Ishikawa (cell line): Measurements from ENCODE around the gene TAS2R41.

Experiments used
- CEBPB ChIP-seq: IDR thresholded peaks from 2 replicates; pipeline ENCODE4 v1.6.1; 2012
- CREB1 ChIP-seq: IDR thresholded peaks from 2 replicates; pipeline ENCODE4 v1.6.1; 2012; ENCODE audit warnings: low read depth
- EGR1 ChIP-seq: IDR thresholded peaks from 2 replicates; pipeline ENCODE4 v1.6.1; 2012
- EP300 ChIP-seq: IDR thresholded peaks from 2 replicates; pipeline ENCODE4 v1.6.1; 2012; ENCODE audit warnings: borderline replicate concordance
- FOXM1 ChIP-seq: IDR thresholded peaks from 2 replicates; pipeline ENCODE4 v1.6.1; 2012; ENCODE audit warnings: low read depth, borderline replicate concordance
- NFIC ChIP-seq: IDR thresholded peaks from 2 replicates; pipeline ENCODE4 v1.6.1; 2012
- RAD21 ChIP-seq: IDR thresholded peaks from 2 replicates; pipeline ENCODE4 v1.6.1; 2012; ENCODE audit warnings: low read depth
- TAF1 ChIP-seq: IDR thresholded peaks from 2 replicates; pipeline ENCODE4 v1.6.1; 2012; ENCODE audit warnings: low read depth, mild to moderate bottlenecking
- TCF12 ChIP-seq: IDR thresholded peaks from 2 replicates; pipeline ENCODE4 v1.6.1; 2012; ENCODE audit warnings: low read depth
- TEAD4 ChIP-seq: IDR thresholded peaks from 2 replicates; pipeline ENCODE4 v1.6.1; 2012
- YY1 ChIP-seq: IDR thresholded peaks from 2 replicates; pipeline ENCODE4 v1.6.1; 2012; ENCODE audit warnings: low read depth
- ZBTB7A ChIP-seq: IDR thresholded peaks from 2 replicates; pipeline ENCODE4 v1.6.1; 2012; ENCODE audit warnings: low read depth
- TF ChIP-seq, protein P1 (sequence below): IDR thresholded peaks from 2 replicates; pipeline ENCODE4 v1.6.1; 2012
- TF ChIP-seq, protein P2 (sequence below): IDR thresholded peaks from 2 replicates; pipeline ENCODE4 v1.6.1; 2012; ENCODE audit warnings: low read depth, mild to moderate bottlenecking
- TF ChIP-seq, protein P3 (sequence below): IDR thresholded peaks from 2 replicates; pipeline ENCODE4 v1.6.1; 2012

TAS2R41 gene

GRCh38 chr7:143458263-143458662 is 19.4 kb upstream of the TAS2R41 start:
- TF ChIP-seq TCF12 (no peak), CEBPB (no peak), TEAD4 (no peak), ZBTB7A (no peak), NFIC (no peak)
- TF ChIP-seq, protein P1, sequence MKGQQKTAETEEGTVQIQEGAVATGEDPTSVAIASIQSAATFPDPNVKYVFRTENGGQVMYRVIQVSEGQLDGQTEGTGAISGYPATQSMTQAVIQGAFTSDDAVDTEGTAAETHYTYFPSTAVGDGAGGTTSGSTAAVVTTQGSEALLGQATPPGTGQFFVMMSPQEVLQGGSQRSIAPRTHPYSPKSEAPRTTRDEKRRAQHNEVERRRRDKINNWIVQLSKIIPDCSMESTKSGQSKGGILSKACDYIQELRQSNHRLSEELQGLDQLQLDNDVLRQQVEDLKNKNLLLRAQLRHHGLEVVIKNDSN, result no peak

GRCh38 chr7:143458681-143459080 is 19.0 kb upstream of the TAS2R41 start:
- TF ChIP-seq TAF1 (no peak), TCF12 (no peak), CREB1 (no peak), RAD21 (no peak), TEAD4 (no peak), ZBTB7A (no peak), EP300 (no peak), YY1 (no peak), CEBPB (no peak), FOXM1 (no peak), EGR1 (no peak), NFIC (no peak)
- TF ChIP-seq, protein P2, sequence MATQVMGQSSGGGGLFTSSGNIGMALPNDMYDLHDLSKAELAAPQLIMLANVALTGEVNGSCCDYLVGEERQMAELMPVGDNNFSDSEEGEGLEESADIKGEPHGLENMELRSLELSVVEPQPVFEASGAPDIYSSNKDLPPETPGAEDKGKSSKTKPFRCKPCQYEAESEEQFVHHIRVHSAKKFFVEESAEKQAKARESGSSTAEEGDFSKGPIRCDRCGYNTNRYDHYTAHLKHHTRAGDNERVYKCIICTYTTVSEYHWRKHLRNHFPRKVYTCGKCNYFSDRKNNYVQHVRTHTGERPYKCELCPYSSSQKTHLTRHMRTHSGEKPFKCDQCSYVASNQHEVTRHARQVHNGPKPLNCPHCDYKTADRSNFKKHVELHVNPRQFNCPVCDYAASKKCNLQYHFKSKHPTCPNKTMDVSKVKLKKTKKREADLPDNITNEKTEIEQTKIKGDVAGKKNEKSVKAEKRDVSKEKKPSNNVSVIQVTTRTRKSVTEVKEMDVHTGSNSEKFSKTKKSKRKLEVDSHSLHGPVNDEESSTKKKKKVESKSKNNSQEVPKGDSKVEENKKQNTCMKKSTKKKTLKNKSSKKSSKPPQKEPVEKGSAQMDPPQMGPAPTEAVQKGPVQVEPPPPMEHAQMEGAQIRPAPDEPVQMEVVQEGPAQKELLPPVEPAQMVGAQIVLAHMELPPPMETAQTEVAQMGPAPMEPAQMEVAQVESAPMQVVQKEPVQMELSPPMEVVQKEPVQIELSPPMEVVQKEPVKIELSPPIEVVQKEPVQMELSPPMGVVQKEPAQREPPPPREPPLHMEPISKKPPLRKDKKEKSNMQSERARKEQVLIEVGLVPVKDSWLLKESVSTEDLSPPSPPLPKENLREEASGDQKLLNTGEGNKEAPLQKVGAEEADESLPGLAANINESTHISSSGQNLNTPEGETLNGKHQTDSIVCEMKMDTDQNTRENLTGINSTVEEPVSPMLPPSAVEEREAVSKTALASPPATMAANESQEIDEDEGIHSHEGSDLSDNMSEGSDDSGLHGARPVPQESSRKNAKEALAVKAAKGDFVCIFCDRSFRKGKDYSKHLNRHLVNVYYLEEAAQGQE, result no peak
- TF ChIP-seq, protein P3, sequence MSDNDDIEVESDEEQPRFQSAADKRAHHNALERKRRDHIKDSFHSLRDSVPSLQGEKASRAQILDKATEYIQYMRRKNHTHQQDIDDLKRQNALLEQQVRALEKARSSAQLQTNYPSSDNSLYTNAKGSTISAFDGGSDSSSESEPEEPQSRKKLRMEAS, result no peak
- TF ChIP-seq, protein P1, result no peak

DNA sequence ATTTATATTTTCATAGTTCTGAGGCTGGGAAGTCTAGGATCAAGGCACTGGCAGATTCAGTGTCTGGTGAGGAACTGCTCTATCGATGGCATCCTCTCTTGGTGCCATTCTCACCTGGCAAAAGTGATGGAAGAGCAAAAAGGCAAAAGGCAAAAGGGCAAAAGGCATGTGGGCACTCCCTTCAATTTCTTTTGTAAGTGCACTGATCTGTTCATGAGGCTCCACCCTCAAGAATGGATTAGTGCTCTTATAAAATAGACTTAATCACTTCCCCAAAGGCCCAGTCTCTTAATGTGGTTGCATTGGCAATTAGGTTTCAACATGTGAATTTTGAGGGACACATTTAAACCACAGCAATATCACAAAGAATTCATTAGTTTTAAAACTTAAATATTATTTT is 18.3 kb upstream of the TAS2R41 start:
- no peak for TF ChIP-seq CREB1
- no peak for TF ChIP-seq TCF12
- no peak for TF ChIP-seq TEAD4
- TF ChIP-seq, protein P1, result no peak
- TF ChIP-seq CEBPB, result no peak
- TF ChIP-seq, protein P2, result no peak
- TF ChIP-seq ZBTB7A, result no peak
- TF ChIP-seq EP300, result no peak
- TF ChIP-seq TAF1, result no peak
- no peak for TF ChIP-seq FOXM1
- TF ChIP-seq RAD21, result no peak
- no peak for TF ChIP-seq NFIC

DNA sequence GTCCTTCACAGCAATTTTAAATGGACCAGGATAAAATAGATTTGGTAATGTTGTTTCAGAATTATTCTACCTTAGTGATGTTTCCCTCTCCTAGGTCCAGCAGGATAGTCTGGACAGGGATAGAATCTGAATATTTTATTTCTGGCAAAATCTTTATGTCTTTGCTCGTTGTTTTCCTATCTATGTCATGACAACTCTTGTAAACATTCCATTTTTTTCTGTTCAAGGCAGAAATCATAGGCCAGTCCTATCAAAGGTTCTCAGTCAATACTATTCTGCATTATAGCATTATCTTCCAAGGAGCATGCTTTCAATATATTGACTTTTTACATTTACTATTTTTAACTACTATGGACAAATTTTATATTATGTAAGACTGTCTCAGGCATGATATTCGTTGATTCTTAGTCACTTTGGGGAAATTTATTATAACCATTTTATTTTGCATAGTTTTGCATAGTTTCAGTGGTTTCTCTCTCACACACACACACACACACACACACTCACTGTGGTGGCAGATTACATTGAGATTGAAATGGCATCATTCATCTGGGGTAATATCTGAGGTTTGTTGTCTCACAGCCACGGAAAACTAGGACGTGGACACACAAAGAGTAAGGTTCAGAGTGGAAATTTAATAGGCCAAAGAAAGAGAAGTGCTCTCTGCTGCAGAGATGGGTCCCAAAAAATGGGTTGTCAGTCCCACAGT is 17.2 kb upstream of the TAS2R41 start:
- TF ChIP-seq TAF1 (no peak), NFIC (no peak), ZBTB7A (no peak), TCF12 (no peak), TEAD4 (no peak), EP300 (no peak), CEBPB (no peak), EGR1 (no peak), FOXM1 (no peak), CREB1 (no peak), RAD21 (no peak), YY1 (no peak)
- TF ChIP-seq, protein P2, result no peak
- TF ChIP-seq, protein P3, result no peak
- TF ChIP-seq, protein P1, result no peak
